Panc1 (cell line): Measurements from ENCODE around the gene FAM13A. TPM values are rescaled to one million over a fixed set of nuclear protein-coding genes. Genes with fewer than 3 reads are reported as not detected.

ENCODE experiments used
- ATAC-seq: fragments of 200-7000 bp; cut with Tn5 transposase; 2 replicates; pipeline ENCODE4 v1.9.1; 2020; ENCODE audit warnings: mild to moderate bottlenecking, moderate library complexity
- BruUV-seq: library from RNA; stranded (reverse); fragments of 400-500 nt; replicated peaks from 2 replicates; lab custom pipeline; 2021; lab: Mats Ljungman, UMichigan
- CTCF ChIA-PET: fragments of 300-600 bp; sonication (Branson Sonifier 250); formaldehyde crosslinking; loops from one replicate; lab custom pipeline; 2022; ENCODE audit warnings: antibody characterized with exemption; lab: Charles Lee
- POLR2A ChIA-PET: fragments of 300-600 bp; sonication (Branson Sonifier 250); formaldehyde crosslinking; loops from one replicate; lab custom pipeline; 2022; ENCODE audit warnings: antibody characterized with exemption; lab: Charles Lee
- DNase-seq: peaks from one replicate; pipeline ENCODE4 v3.0.0-alpha.2; 2010; ENCODE audit warnings: low read depth, low spot score
- H3K27ac ChIP-seq: 2 replicates; pipeline ENCODE4 v1.5.1; 2011; ENCODE audit warnings: mild to moderate bottlenecking, low read length, inconsistent platforms
- H3K27me3 ChIP-seq: fragments of 200-500 bp; sonication (Bioruptor generic); 2 replicates; pipeline ENCODE4 v1.6.0; 2014; ENCODE audit warnings: low read length, inconsistent platforms; ENCODE audit not compliant: control insufficient read depth, insufficient read depth
- H3K36me3 ChIP-seq: fragments of 200-500 bp; sonication (Bioruptor generic); 2 replicates; pipeline ENCODE4 v1.5.1; 2014; ENCODE audit warnings: inconsistent platforms, mild to moderate bottlenecking, low read length, moderate library complexity; ENCODE audit not compliant: control insufficient read depth, insufficient read depth
- H3K4me1 ChIP-seq: 2 replicates; pipeline ENCODE4 v1.5.1; 2011; ENCODE audit warnings: inconsistent platforms, mild to moderate bottlenecking, low read length, moderate library complexity; ENCODE audit not compliant: control insufficient read depth, insufficient read depth
- H3K4me3 ChIP-seq, 2 experiments: 2 replicates each; pipeline ENCODE4 v1.5.1; 2011 to 2012; ENCODE audit warnings: low read depth in 2 of 2, low read length in 2 of 2, mild to moderate bottlenecking in 2 of 2, inconsistent platforms in 1 of 2, moderate library complexity in 1 of 2
- H3K9me3 ChIP-seq: fragments of 200-500 bp; sonication (Bioruptor generic); 2 replicates; pipeline ENCODE4 v1.5.1; 2014; ENCODE audit warnings: low read depth, mild to moderate bottlenecking, inconsistent platforms, low read length, moderate library complexity; ENCODE audit not compliant: control insufficient read depth, insufficient read depth
- CTCF ChIP-seq: fragments of 450-650 bp; IDR thresholded peaks from 2 replicates; pipeline ENCODE4 v1.5.1; 2017; ENCODE audit warnings: mild to moderate bottlenecking
- POLR2AphosphoS5 ChIP-seq: IDR thresholded peaks from 2 replicates; pipeline ENCODE4 v1.6.1; 2012; ENCODE audit warnings: mild to moderate bottlenecking, low read depth, low read length, moderate library complexity
- SIN3A ChIP-seq: IDR thresholded peaks from 2 replicates; pipeline ENCODE4 v1.6.1; 2012; ENCODE audit warnings: low read depth, mild to moderate bottlenecking, low read length, moderate library complexity, borderline replicate concordance; ENCODE audit not compliant: insufficient read depth
- TCF7L2 ChIP-seq: IDR thresholded peaks from 2 replicates; pipeline ENCODE4 v1.6.1; 2011; ENCODE audit warnings: mild to moderate bottlenecking, low read depth, low read length, inconsistent platforms
- in situ Hi-C: cut with HindIII; loops from 2 replicates; pipeline ENCODE4 v1.10.0; 2016; ENCODE audit warnings: low sequenced_read_pairs, low pct_unique_long_range_greater_than_20kb
- intact Hi-C: fragments of 100-400 bp; cut with micrococcal nuclease; formaldehyde crosslinking; loops from one replicate; pipeline ENCODE4 v1.10.0; 2022; ENCODE audit not compliant: unreplicated experiment
- total RNA-seq: library from RNA; stranded (reverse); gene quantifications from one replicate; pipeline ENCODE4 v1.2.1, GENCODE V29; 2021; ENCODE audit not compliant: unreplicated experiment
- TF ChIP-seq, protein P1 (sequence below), 2 experiments: IDR thresholded peaks; 2 replicates each; pipeline ENCODE4 v1.6.1; 2011 to 2012; ENCODE audit warnings: low read depth in 2 of 2, control low read depth in 1 of 2, low read length in 1 of 2, mild to moderate bottlenecking in 1 of 2, moderate library complexity in 1 of 2; ENCODE audit not compliant: insufficient read depth in 1 of 2

The FAM13A gene
- total RNA-seq, 1 experiment from 2014 or later = 5.8 TPM

DNA sequence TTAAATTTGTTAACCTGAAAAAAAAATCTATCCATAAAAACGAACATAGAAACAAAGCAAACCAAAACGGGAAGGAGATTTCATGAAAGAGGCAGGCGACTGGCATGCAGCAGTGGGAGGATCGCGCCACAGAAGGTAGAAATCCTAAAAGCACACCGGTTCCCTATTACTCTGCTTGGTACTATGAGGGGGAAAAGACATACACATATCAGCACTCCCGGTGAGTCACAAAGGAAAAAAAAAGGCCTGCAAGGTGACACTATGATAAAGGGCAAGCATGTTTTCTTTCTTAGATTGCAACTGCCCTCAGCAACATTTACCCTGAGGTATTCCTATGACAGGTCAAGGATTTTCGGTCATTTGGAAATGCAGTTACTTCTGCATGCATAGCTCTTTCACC, 298.7 kb downstream of the FAM13A start:
- in situ Hi-C loops = no loop called here
- no peaks in the 10 kb centered on the region for H3K27me3 ChIP-seq
- no TSS peak for BruUV-seq
- H3K27ac ChIP-seq = no peak overlapping the region
- no peak for ATAC-seq
- intact Hi-C loops = no loop called here
- H3K4me1 ChIP-seq = no peaks in the 10 kb centered on the region
- no peak overlapping the region for H3K4me3 ChIP-seq
- no peak for TF ChIP-seq CTCF
- TF ChIP-seq POLR2AphosphoS5 = no peak
- TF ChIP-seq SIN3A = no peak
- TF ChIP-seq, protein P1, sequence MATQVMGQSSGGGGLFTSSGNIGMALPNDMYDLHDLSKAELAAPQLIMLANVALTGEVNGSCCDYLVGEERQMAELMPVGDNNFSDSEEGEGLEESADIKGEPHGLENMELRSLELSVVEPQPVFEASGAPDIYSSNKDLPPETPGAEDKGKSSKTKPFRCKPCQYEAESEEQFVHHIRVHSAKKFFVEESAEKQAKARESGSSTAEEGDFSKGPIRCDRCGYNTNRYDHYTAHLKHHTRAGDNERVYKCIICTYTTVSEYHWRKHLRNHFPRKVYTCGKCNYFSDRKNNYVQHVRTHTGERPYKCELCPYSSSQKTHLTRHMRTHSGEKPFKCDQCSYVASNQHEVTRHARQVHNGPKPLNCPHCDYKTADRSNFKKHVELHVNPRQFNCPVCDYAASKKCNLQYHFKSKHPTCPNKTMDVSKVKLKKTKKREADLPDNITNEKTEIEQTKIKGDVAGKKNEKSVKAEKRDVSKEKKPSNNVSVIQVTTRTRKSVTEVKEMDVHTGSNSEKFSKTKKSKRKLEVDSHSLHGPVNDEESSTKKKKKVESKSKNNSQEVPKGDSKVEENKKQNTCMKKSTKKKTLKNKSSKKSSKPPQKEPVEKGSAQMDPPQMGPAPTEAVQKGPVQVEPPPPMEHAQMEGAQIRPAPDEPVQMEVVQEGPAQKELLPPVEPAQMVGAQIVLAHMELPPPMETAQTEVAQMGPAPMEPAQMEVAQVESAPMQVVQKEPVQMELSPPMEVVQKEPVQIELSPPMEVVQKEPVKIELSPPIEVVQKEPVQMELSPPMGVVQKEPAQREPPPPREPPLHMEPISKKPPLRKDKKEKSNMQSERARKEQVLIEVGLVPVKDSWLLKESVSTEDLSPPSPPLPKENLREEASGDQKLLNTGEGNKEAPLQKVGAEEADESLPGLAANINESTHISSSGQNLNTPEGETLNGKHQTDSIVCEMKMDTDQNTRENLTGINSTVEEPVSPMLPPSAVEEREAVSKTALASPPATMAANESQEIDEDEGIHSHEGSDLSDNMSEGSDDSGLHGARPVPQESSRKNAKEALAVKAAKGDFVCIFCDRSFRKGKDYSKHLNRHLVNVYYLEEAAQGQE (IDR thresholded peaks at IDR 0.05; ENCODE audit: insufficient read depth in 1 of 2, low read depth in 2 of 2, low read length in 1 of 2) = no peak
- no peak for TF ChIP-seq TCF7L2
- ChIA-PET CTCF (no interaction called here), POLR2A (no interaction called here)
- DNase-seq = no peak
- no peaks in the 10 kb centered on the region for H3K36me3 ChIP-seq
- H3K9me3 ChIP-seq = no peaks in the 10 kb centered on the region

- no peaks in the 10 kb centered on the region for H3K36me3 ChIP-seq
- no TSS peak for BruUV-seq
Measured at GRCh38 chr4:88757776-88758175, 299.2 kb downstream of the FAM13A start.

More at GRCh38 chr4:88757776-88758175, 299.2 kb downstream of the FAM13A start:
- no peaks in the 10 kb centered on the region for H3K27me3 ChIP-seq
- CTCF ChIA-PET = no interaction called here
- POLR2A ChIA-PET = no interaction called here
- intact Hi-C loops (no loop called here), in situ Hi-C loops (no loop called here)
- H3K27ac ChIP-seq = no peak overlapping the region
- no peak for DNase-seq
- no peaks in the 10 kb centered on the region for H3K4me1 ChIP-seq
- TF ChIP-seq CTCF (no peak), TCF7L2 (no peak), POLR2AphosphoS5 (no peak), SIN3A (no peak)
- TF ChIP-seq, protein P1 (IDR thresholded peaks at IDR 0.05; ENCODE audit: insufficient read depth in 1 of 2, low read depth in 2 of 2, low read length in 1 of 2) = no peak
- no peaks in the 10 kb centered on the region for H3K9me3 ChIP-seq
- no peak for ATAC-seq
- no peak overlapping the region for H3K4me3 ChIP-seq
